ENCODE measurements around the gene SKIC8.
"Not testable (repeated sequence)": the region's sequence is repeated elsewhere in the genome, so short reads cannot be mapped to it uniquely, and the experiment has no call there.

SKIC8 gene

GRCh38 chr15:78247911-78248310 is 51.5 kb downstream of the SKIC8 start:
- no peak for DNase-seq

DNA sequence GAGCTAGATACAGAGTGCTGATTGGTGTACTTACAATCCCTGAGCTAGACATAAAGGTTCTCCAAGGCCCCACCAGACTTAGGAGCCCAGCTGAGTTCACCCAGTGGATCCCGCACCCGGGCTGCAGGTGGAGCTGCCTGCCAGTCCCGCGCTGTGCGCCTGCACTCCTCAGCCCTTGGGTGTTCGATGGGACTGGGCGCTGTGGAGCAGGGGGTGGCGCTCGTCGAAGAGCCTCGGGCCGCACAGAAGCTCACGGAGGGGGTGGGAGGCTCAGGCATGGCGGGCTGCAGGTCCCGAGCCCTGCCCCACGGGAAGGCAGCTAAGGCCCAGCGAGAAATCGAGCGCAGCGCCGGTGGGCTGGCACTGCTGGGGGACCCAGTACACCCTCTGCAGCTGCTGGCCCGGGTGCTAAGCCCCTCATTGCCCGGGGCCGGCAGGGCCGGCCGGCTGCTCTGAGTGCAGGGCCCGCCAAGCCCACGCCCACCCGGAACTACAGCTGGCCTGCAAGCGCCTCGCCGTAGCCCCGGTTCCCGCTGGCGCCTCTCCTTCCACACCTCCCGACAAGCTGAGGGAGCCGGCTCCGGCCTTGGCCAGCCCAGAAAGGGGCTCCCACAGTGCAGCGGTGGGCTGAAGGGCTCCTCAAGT is 53.3 kb downstream of the SKIC8 start:
- DNase-seq, result not testable (repeated sequence)

DNA sequence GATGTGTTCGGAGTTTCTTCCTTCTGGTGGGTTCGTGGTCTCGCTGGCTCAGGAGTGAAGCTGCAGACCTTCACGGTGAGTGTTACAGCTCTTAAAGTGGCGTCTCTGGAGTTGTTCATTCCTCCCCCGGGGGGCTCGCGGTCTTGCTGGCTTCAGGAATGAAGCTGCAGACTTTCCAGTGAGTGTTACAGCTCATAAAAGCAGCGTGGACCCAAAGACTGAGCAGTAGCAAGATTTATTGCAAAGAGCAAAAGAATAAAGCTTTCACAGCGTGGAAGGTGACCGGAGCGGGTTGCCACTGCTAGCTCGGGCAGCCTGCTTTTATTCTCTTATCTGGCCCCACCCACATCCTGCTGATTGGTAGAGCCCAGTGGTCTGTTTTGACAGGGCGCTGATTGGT is 54.0 kb downstream of the SKIC8 start:
- not testable (repeated sequence) for DNase-seq

DNA sequence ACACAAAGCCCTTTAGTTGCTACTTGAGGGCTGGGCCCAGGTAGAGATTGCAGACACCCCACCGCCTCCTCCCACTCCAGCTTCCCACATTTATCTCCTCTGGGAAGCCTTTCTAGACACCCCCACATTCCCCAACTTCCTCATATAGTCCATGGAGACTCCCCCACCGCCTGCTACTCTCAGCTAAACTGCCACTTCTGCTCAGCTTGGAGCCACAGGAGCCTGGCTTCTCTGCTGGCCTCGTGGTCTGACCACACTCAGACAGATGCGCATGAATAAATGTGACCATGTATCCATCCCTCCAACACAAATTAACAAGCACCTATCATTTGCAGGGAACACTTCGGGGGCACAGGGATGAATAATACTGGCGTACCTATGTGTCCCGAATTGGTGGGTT is 54.5 kb downstream of the SKIC8 start:
- DNase-seq, result no peak

GRCh38 chr15:78244101-78244500 is 55.3 kb downstream of the SKIC8 start:
- no peak for DNase-seq

DNA sequence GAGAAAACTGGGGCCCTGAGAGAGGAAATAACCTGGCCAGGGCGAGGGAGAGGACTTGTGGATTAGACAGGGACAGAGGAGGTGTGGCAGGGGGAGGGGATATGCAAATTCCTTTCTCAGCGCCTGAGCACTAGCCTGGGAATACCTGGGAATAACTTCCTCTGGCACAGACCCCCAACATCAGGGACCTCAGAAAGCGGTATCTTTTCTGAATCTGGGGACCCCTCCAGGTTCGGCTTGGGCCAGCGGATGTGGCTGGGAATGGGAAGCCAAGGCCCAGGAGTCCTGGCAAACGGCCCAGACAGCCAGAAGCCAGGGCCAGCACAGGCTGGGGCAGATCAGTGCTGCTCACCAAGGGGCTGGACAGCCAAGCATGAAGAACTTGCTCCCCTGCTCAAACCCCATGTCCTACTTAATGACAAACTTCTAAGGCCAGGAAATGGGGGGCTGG is 55.9 kb downstream of the SKIC8 start:
- no peak for DNase-seq

DNA sequence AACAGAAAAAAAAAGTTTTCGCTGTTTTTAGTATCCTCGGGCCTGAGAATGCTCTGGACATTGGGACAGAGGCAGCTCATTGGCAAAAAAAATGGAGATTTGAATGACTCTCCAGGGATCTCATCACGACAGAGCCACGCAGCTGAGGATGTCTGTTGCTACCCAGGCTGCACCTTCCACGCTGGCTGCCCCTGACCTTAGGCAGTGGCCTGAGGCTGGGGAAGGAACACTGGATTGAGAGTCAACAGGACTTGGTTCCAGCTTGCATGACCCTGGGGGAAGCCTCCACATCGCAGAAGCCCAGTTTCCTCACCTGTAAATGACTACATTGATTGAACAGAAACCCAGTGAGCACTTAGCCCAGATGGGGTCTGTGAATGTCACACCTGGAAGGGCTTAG is 56.4 kb downstream of the SKIC8 start:
- DNase-seq, result no peak

DNA sequence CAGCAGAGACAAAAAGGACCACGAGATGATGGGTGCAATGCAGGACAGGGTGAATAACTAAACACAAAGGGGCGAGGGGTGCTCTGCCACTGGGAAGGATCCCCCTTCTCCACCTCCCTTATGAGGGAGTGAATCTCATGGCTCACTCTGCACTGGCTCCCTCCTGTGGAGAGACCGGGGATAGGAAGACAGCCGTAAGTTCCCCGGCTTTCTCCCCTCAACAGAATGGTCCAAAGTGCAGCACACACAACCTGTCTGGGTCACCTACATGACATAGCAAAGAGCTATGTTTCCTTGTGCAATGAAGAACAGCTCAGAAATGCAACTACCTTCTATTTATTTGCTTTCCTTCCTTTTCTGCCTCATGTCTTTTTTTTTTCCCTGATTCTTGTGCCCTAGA is 57.3 kb downstream of the SKIC8 start:
- DNase-seq, result no peak

- peak; percentile 6 to 20 for DNase-seq
Observed at GRCh38 chr15:78241017-78241416, 58.4 kb downstream of the SKIC8 start.

DNA sequence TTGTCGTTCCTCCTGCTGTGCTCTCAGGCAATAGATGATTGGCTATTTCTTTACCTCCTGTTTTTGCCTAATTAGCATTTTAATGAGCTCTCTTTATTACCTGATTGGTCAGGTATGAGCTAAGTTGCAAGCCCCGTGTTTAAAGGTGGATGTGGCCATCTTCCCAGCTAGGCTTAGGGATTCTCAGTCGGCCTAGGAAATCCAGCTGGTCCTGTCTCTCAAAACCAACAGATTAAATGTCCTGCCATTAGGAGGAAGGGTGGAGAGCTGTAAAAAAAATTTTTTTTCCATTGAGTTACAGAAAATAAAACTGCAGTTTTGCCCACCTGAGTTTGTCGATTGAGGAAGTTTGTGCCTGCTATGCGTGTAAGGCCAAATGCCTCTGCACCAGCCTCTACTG is 59.6 kb downstream of the SKIC8 start:
- DNase-seq, result no peak

GRCh38 chr15:78237146-78237545 is 62.3 kb downstream of the SKIC8 start:
- no peak for DNase-seq

DNA sequence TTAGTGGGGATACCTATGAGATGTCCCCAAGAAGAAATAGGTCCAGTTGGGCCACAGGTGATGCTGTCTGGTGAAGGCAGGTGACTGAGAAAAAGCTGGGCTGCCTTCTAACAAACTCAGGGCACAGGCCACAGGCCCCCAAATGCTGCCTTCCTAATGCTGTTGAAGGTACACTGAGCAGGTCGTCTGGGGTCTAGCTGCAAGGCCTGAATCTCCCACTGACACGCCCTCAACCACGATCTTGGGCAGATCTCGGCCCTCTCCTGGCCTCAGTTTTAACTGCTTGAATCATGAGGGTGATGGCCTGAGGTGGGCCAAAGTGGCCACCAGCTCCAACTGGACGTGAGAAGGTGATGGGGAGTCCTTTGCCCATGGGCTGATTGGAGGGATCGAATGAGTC is 62.9 kb downstream of the SKIC8 start:
- DNase-seq, result no peak

- DNase-seq, result no peak
Observed at GRCh38 chr15:78234515-78235040, 64.8 kb downstream of the SKIC8 start, which contains the start of gene ACSBG1. ACSBG1 (minus strand) TSS chr15:78234565; CDS start chr15:78234501, 64 bp downstream.

GRCh38 chr15:78233496-78233895 is 65.9 kb downstream of the SKIC8 start:
- DNase-seq, result no peak

Measured in NCI-H187 (cell line).